Suprapubic skin (tissue), 4 donors: ENCODE results near the gene RELT. TPM values are rescaled to one million over a fixed set of nuclear protein-coding genes. Genes with fewer than 3 reads are reported as not detected.

Experiments used
- DNase-seq, 2 donors: peaks; one replicate each; pipeline ENCODE4 v3.0.0-alpha.2; 2019; ENCODE audit warnings: low spot score in 2 of 2
- H3K27ac ChIP-seq: fragments of 200-600 bp; sonication (generic); one replicate; pipeline ENCODE4 v1.5.1; 2019
- H3K27me3 ChIP-seq: fragments of 200-600 bp; sonication (generic); one replicate; pipeline ENCODE4 v1.5.1; 2019
- H3K36me3 ChIP-seq: fragments of 200-600 bp; sonication (generic); one replicate; pipeline ENCODE4 v1.5.1; 2019
- H3K4me1 ChIP-seq: fragments of 200-600 bp; sonication (generic); one replicate; pipeline ENCODE4 v1.5.1; 2019
- H3K4me3 ChIP-seq: fragments of 200-600 bp; sonication (generic); one replicate; pipeline ENCODE4 v1.5.1; 2019; ENCODE audit warnings: mild to moderate bottlenecking
- H3K9me3 ChIP-seq: fragments of 200-600 bp; sonication (generic); one replicate; pipeline ENCODE4 v1.5.1; 2019
- CTCF ChIP-seq, 2 donors: fragments of 200-600 bp in 1 of 2; fragments of 450-650 bp in 1 of 2; sonication (generic) in 1 of 2; IDR thresholded peaks; one replicate each; pipeline ENCODE4 v1.5.1; 2016 to 2019; ENCODE audit warnings: antibody characterized with exemption in 2 of 2, mild to moderate bottlenecking in 1 of 2, moderate library complexity in 1 of 2
- EP300 ChIP-seq: sonication (generic); formaldehyde crosslinking; IDR thresholded peaks from one replicate; pipeline ENCODE4 v1.6.1; 2017; ENCODE audit warnings: antibody characterized with exemption
- POLR2A ChIP-seq, 2 donors: fragments of 450-650 bp; IDR thresholded peaks; one replicate each; pipeline ENCODE4 v1.6.1; 2017; ENCODE audit warnings: antibody characterized with exemption in 2 of 2, mild to moderate bottlenecking in 2 of 2, moderate library complexity in 2 of 2
- POLR2AphosphoS5 ChIP-seq, 3 donors: sonication (generic); formaldehyde crosslinking; IDR thresholded peaks; one replicate each; pipeline ENCODE4 v1.6.1; 2017; ENCODE audit warnings: antibody characterized with exemption in 3 of 3
- WGBS: methylation state at CpG from one replicate; pipeline ENCODE4 v1.1.5; 2018; 5-methylcytosine and 5-hydroxymethylcytosine counted together
- total RNA-seq, 4 donors: library from RNA; depleted of rRNA; stranded (reverse); fragments of >200 nt; gene quantifications; one replicate each; pipeline ENCODE4 v1.1.0, GENCODE V29; 2016

The RELT gene
- total RNA-seq, 4 donors from 2014 or later, result 1.9 to 11.2 (median 4.2) TPM

- H3K4me1 ChIP-seq, result peaks cover 33% of the 10 kb centered on the region
- WGBS, result 90% methylated on average over 2 of the region's 2 CpGs
- no peaks in the 10 kb centered on the region for H3K9me3 ChIP-seq
- no peaks in the 10 kb centered on the region for H3K36me3 ChIP-seq
- no peak overlapping the region for H3K27ac ChIP-seq
- DNase-seq, result no peak
- H3K27me3 ChIP-seq, result peaks cover 2% of the 10 kb centered on the region
- no peak overlapping the region for H3K4me3 ChIP-seq
- TF ChIP-seq EP300 (no peak), CTCF (IDR thresholded peaks at IDR 0.05) (no peak), POLR2AphosphoS5 (IDR thresholded peaks at IDR 0.05) (no peak), POLR2A (IDR thresholded peaks at IDR 0.05) (no peak)
These were observed 38.4 kb upstream of the RELT start for GRCh38 chr11:73337846-73338245.

- WGBS, result 66% methylated on average over 4 of the region's 4 CpGs
- H3K27ac ChIP-seq, result no peak overlapping the region
These were observed 37.9 kb upstream of the RELT start for GRCh38 chr11:73338279-73338678.

GRCh38 chr11:73340164-73340563 lies 36.0 kb upstream of the RELT start:
- Histone ChIP-seq H3K4me1 (peaks cover 28% of the 10 kb centered on the region), H3K27me3 (peaks cover 5% of the 10 kb centered on the region), H3K36me3 (no peaks in the 10 kb centered on the region), H3K9me3 (no peaks in the 10 kb centered on the region), H3K27ac (no peak overlapping the region), H3K4me3 (no peak overlapping the region)
- no peak for TF ChIP-seq CTCF (IDR thresholded peaks at IDR 0.05)
- TF ChIP-seq POLR2AphosphoS5 (IDR thresholded peaks at IDR 0.05), result no peak
- TF ChIP-seq EP300, result no peak
- TF ChIP-seq POLR2A (IDR thresholded peaks at IDR 0.05), result no peak
- no peak for DNase-seq
- WGBS, result 51% methylated on average over 3 of the region's 3 CpGs

More at GRCh38 chr11:73338279-73338678, 37.9 kb upstream of the RELT start:
- no peaks in the 10 kb centered on the region for H3K9me3 ChIP-seq
- no peak for DNase-seq
- TF ChIP-seq CTCF (IDR thresholded peaks at IDR 0.05) (no peak), EP300 (peak; percentile 49)
- H3K4me3 ChIP-seq, result no peak overlapping the region
- peaks cover 36% of the 10 kb centered on the region for H3K4me1 ChIP-seq
- peaks cover 5% of the 10 kb centered on the region for H3K27me3 ChIP-seq
- H3K36me3 ChIP-seq, result no peaks in the 10 kb centered on the region

- no peak for TF ChIP-seq POLR2A (IDR thresholded peaks at IDR 0.05)
- TF ChIP-seq POLR2AphosphoS5 (IDR thresholded peaks at IDR 0.05), result no peak
- TF ChIP-seq CTCF (IDR thresholded peaks at IDR 0.05), result no peak
- no peak for TF ChIP-seq EP300
- H3K4me1 ChIP-seq, result peaks cover 23% of the 10 kb centered on the region
- 11% methylated on average over 10 of the region's 54 CpGs for WGBS
- no peak overlapping the region for H3K27ac ChIP-seq
- no peaks in the 10 kb centered on the region for H3K36me3 ChIP-seq
- H3K9me3 ChIP-seq, result no peaks in the 10 kb centered on the region
- peak overlapping the region; percentile 46 for H3K4me3 ChIP-seq
- H3K27me3 ChIP-seq, result peaks cover 5% of the 10 kb centered on the region
- DNase-seq, result no peak
These were observed 33.6 kb upstream of the RELT start for GRCh38 chr11:73342633-73343032.

- Histone ChIP-seq H3K27me3 (peaks cover 5% of the 10 kb centered on the region), H3K4me1 (peaks cover 23% of the 10 kb centered on the region), H3K27ac (no peak overlapping the region), H3K36me3 (peaks cover 2% of the 10 kb centered on the region), H3K9me3 (no peaks in the 10 kb centered on the region), H3K4me3 (peak overlapping the region; percentile 46)
- 91% methylated on average over 9 of the region's 40 CpGs for WGBS
- no peak for TF ChIP-seq POLR2AphosphoS5 (IDR thresholded peaks at IDR 0.05)
- TF ChIP-seq POLR2A (IDR thresholded peaks at IDR 0.05), result no peak
- TF ChIP-seq CTCF (IDR thresholded peaks at IDR 0.05), result no peak
- no peak for TF ChIP-seq EP300
- DNase-seq, result no peak
These were observed 32.9 kb upstream of the RELT start for GRCh38 chr11:73343076-73343873.
